GM18502 (cell line): ENCODE data around the gene C8A.

Source experiments
- ATAC-seq: cut with Tn5 transposase; IDR thresholded peaks from one replicate; pipeline ENCODE4 v1.9.1; 2021; ENCODE audit warnings: mild to moderate bottlenecking; ENCODE audit not compliant: unreplicated experiment, poor library complexity

C8A gene

GRCh38 chr1:56922070-56922469, 67.5 kb downstream of the C8A start:
- ATAC-seq = no peak

- ATAC-seq = no peak
These were observed 67.9 kb downstream of the C8A start for GRCh38 chr1:56922507-56922906.

- ATAC-seq = no peak
These were observed 68.6 kb downstream of the C8A start for GRCh38 chr1:56923201-56923600.

GRCh38 chr1:56924116-56924515, 69.5 kb downstream of the C8A start:
- ATAC-seq = no peak

- ATAC-seq = no peak
These were observed 70.6 kb downstream of the C8A start for GRCh38 chr1:56925193-56925592.

GRCh38 chr1:56927171-56927570, 72.6 kb downstream of the C8A start:
- ATAC-seq = no peak

- ATAC-seq = no peak
These were observed 73.4 kb downstream of the C8A start for GRCh38 chr1:56927986-56928385.

- no peak for ATAC-seq
These were observed 74.9 kb downstream of the C8A start for GRCh38 chr1:56929492-56929891.

- ATAC-seq = no peak
These were observed 76.6 kb downstream of the C8A start for GRCh38 chr1:56931211-56931610.

- ATAC-seq = no peak
These were observed 77.1 kb downstream of the C8A start for GRCh38 chr1:56931686-56932085.

GRCh38 chr1:56933161-56933560, 78.6 kb downstream of the C8A start:
- no peak for ATAC-seq

GRCh38 chr1:56933606-56934005, 79.0 kb downstream of the C8A start:
- no peak for ATAC-seq

- no peak for ATAC-seq
These were observed 79.9 kb downstream of the C8A start for GRCh38 chr1:56934430-56935060.

GRCh38 chr1:56938646-56939045, 84.0 kb downstream of the C8A start:
- no peak for ATAC-seq

GRCh38 chr1:56939209-56939608, 84.6 kb downstream of the C8A start:
- no peak for ATAC-seq

GRCh38 chr1:56940039-56940438, 85.4 kb downstream of the C8A start:
- ATAC-seq = no peak

GRCh38 chr1:56948403-56949023, 93.9 kb downstream of the C8A start:
- no peak for ATAC-seq

GRCh38 chr1:56952501-56952900, 97.9 kb downstream of the C8A start:
- ATAC-seq = no peak

GRCh38 chr1:56953386-56953785, 98.8 kb downstream of the C8A start:
- no peak for ATAC-seq

GRCh38 chr1:56954664-56955063, 100.1 kb downstream of the C8A start:
- no peak for ATAC-seq

- ATAC-seq = no peak
These were observed 103.3 kb downstream of the C8A start for GRCh38 chr1:56957931-56958330.

GRCh38 chr1:56958526-56958925, 103.9 kb downstream of the C8A start:
- ATAC-seq = no peak
